Thymus (tissue), 11 donors: Measurements from ENCODE around the gene GNAL. TPM values are rescaled to one million over a fixed set of nuclear protein-coding genes. Genes with fewer than 3 reads are reported as not detected.

Experiments used
- DNase-seq, 9 donors: peaks; one replicate each; pipeline ENCODE4 v3.0.0-alpha.2; 2013; ENCODE audit warnings: low spot score in 9 of 9, low read depth in 6 of 9, missing footprints in 1 of 9
- H3K27ac ChIP-seq, 2 donors: one replicate each; pipeline ENCODE4 v1.5.1; 2013; ENCODE audit warnings: control low read depth in 1 of 2, low read depth in 1 of 2, low read length in 1 of 2, mild to moderate bottlenecking in 1 of 2, moderate library complexity in 1 of 2
- H3K27me3 ChIP-seq, 2 donors: one replicate each; pipeline ENCODE4 v1.5.1; 2013; ENCODE audit warnings: low read length in 1 of 2; ENCODE audit not compliant: control insufficient read depth in 2 of 2, insufficient read depth in 1 of 2
- H3K36me3 ChIP-seq, 2 donors: one replicate each; pipeline ENCODE4 v1.5.1; 2013; ENCODE audit warnings: low read length in 1 of 2, mild to moderate bottlenecking in 1 of 2, moderate library complexity in 1 of 2; ENCODE audit not compliant: control insufficient read depth in 2 of 2, insufficient read depth in 2 of 2
- H3K4me1 ChIP-seq, 2 donors: one replicate each; pipeline ENCODE4 v1.5.1; 2013; ENCODE audit warnings: low read length in 2 of 2; ENCODE audit not compliant: control insufficient read depth in 2 of 2, insufficient read depth in 2 of 2
- H3K4me3 ChIP-seq, 2 donors: one replicate each; pipeline ENCODE4 v1.5.1; 2013; ENCODE audit warnings: low read length in 2 of 2, control low read depth in 1 of 2, mild to moderate bottlenecking in 1 of 2
- H3K9me3 ChIP-seq, 2 donors: one replicate each; pipeline ENCODE4 v1.5.1; 2013; ENCODE audit warnings: low read length in 1 of 2, mild to moderate bottlenecking in 1 of 2; ENCODE audit not compliant: control insufficient read depth in 2 of 2, insufficient read depth in 1 of 2
- WGBS: extraction: QIAGEN DNeasy Blood & Tissue Kit; methylation state at CpG from one replicate; pipeline ENCODE4 v1.1.7; 2013; 5-methylcytosine and 5-hydroxymethylcytosine counted together
- polyA plus RNA-seq: library from polyadenylated mRNA; stranded (reverse); fragments of 200-250 nt; gene quantifications from one replicate; pipeline ENCODE4 v1.2.3, GENCODE V29; 2013
- total RNA-seq: library from RNA; stranded (reverse); fragments of 120-200 nt; gene quantifications from one replicate; pipeline ENCODE4 v1.2.4, GENCODE V29; 2013
- donor health status: healthy.

GNAL gene
- total and polyA plus RNA-seq, 2 donors = 1.7 to 7.5 TPM

DNA sequence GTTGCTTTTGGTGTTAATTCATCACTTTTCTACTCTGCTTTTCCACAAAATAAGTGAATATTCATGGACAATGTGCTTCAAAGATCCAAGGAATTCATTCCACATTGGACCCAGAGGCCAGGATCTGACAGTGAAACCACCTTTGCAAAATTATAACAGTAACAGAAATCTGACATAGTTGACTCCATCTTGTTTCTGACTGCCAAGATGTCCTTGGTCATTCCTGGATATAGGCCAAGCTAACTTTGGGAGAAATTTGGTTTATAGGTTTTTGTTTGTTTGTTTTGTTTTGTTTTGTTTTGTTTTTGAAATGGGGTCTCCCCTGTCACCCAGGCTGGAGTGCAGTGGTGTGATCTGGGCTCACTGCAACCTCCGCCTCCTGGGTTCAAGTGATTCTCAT is 208.7 kb downstream of the GNAL start:
- Histone ChIP-seq H3K4me1 (no peaks in the 10 kb centered on the region), H3K27me3 (no peaks in the 10 kb centered on the region), H3K4me3 (no peak overlapping the region), H3K27ac (no peak overlapping the region), H3K9me3 (no peaks in the 10 kb centered on the region), H3K36me3 (peaks cover 37 to 46% of the 10 kb centered on the region in 2 donors)
- WGBS = 98% methylated on average over 1 of the region's 1 CpG
- DNase-seq = no peak

DNA sequence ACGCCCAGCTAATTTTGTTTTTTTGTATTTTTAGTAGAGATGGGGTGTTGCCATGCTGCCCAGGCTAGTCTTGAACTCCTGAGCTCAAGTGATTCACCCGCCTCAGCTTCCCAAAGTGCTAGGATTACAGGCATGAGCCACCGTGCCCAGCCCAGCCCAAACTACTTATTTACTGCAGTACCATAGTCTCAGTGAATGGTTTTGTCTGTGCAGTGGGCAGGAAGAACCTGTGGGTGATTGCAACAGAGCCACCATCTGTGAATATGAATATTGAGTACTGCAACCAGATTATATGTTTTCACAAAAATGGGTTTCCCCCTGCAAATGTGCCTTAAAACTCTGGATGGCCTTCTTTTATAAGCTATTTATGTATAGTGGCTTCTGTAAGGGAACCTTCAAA is 210.0 kb downstream of the GNAL start:
- no peak for DNase-seq
- H3K36me3 ChIP-seq = peaks cover 36 to 49% of the 10 kb centered on the region in 2 donors
- over 99% methylated on average over 3 of the region's 3 CpGs for WGBS

GRCh38 chr18:11901826-11902438 is 212.9 kb downstream of the GNAL start:
- Histone ChIP-seq H3K4me3 (no peak overlapping the region), H3K4me1 (peaks cover 0 to 2% of the 10 kb centered on the region in 2 donors), H3K27ac (no peak overlapping the region), H3K9me3 (no peaks in the 10 kb centered on the region), H3K36me3 (peaks cover 31 to 36% of the 10 kb centered on the region in 2 donors), H3K27me3 (no peaks in the 10 kb centered on the region)
- no peak for DNase-seq
- WGBS = 97% methylated on average over 5 of the region's 5 CpGs

More for the DNA sequence above, 210.0 kb downstream of the GNAL start:
- no peaks in the 10 kb centered on the region for H3K27me3 ChIP-seq
- no peaks in the 10 kb centered on the region for H3K4me1 ChIP-seq
- no peak overlapping the region for H3K27ac ChIP-seq
- H3K9me3 ChIP-seq = no peaks in the 10 kb centered on the region
- no peak overlapping the region for H3K4me3 ChIP-seq

GRCh38 chr18:11902522-11903292 is 213.6 kb downstream of the GNAL start:
- 94% methylated on average over 7 of the region's 7 CpGs for WGBS
- H3K4me3 ChIP-seq = no peak overlapping the region
- no peak for DNase-seq
- no peaks in the 10 kb centered on the region for H3K27me3 ChIP-seq
- peaks cover 31 to 32% of the 10 kb centered on the region in 2 donors for H3K36me3 ChIP-seq
- H3K4me1 ChIP-seq = peaks cover 7 to 9% of the 10 kb centered on the region in 2 donors
- no peaks in the 10 kb centered on the region for H3K9me3 ChIP-seq
- no peak overlapping the region for H3K27ac ChIP-seq

- H3K36me3 ChIP-seq = peaks cover 24 to 28% of the 10 kb centered on the region in 2 donors
- WGBS = 95% methylated on average over 4 of the region's 4 CpGs
- no peak for DNase-seq
- H3K27ac ChIP-seq = no peak overlapping the region
- no peaks in the 10 kb centered on the region for H3K27me3 ChIP-seq
- peaks cover 7 to 9% of the 10 kb centered on the region in 2 donors for H3K4me1 ChIP-seq
- no peak overlapping the region for H3K4me3 ChIP-seq
- no peaks in the 10 kb centered on the region for H3K9me3 ChIP-seq
These were observed 216.5 kb downstream of the GNAL start for GRCh38 chr18:11905613-11906012.

DNA sequence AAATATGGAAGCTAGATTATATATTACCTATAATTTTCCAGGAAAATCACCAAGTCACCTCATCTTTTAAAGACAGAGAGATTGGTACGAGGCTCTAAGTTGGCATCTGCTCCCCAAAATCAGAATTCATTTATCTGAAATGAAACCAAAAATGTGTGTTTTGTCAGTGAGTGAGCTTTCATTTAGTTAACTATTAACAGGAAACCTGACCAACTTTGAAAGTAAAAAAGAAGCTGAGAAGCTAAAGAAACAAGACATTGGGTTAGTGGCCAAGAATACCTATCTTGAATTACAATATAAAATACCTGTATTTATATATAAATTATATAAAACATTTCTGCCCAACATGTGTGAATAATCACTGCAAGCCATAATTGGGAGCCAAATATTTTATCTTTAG is 217.1 kb downstream of the GNAL start:
- H3K27me3 ChIP-seq = no peaks in the 10 kb centered on the region
- H3K27ac ChIP-seq = no peak overlapping the region
- no peak for DNase-seq
- no peak overlapping the region for H3K4me3 ChIP-seq
- WGBS = 100% methylated on average over 1 of the region's 1 CpG
- H3K9me3 ChIP-seq = no peaks in the 10 kb centered on the region
- peaks cover 24 to 28% of the 10 kb centered on the region in 2 donors for H3K36me3 ChIP-seq
- H3K4me1 ChIP-seq = peaks cover 7 to 9% of the 10 kb centered on the region in 2 donors

GRCh38 chr18:11906926-11907874 is 218.1 kb downstream of the GNAL start:
- no peaks in the 10 kb centered on the region for H3K9me3 ChIP-seq
- H3K36me3 ChIP-seq = peaks cover 18 to 22% of the 10 kb centered on the region in 2 donors
- WGBS = 85% methylated on average over 20 of the region's 20 CpGs
- DNase-seq = no peak
- no peak overlapping the region for H3K27ac ChIP-seq
- no peaks in the 10 kb centered on the region for H3K27me3 ChIP-seq
- peak overlapping the region; percentile 93 to 96 for H3K4me3 ChIP-seq
- H3K4me1 ChIP-seq = peaks cover 7 to 9% of the 10 kb centered on the region in 2 donors

DNA sequence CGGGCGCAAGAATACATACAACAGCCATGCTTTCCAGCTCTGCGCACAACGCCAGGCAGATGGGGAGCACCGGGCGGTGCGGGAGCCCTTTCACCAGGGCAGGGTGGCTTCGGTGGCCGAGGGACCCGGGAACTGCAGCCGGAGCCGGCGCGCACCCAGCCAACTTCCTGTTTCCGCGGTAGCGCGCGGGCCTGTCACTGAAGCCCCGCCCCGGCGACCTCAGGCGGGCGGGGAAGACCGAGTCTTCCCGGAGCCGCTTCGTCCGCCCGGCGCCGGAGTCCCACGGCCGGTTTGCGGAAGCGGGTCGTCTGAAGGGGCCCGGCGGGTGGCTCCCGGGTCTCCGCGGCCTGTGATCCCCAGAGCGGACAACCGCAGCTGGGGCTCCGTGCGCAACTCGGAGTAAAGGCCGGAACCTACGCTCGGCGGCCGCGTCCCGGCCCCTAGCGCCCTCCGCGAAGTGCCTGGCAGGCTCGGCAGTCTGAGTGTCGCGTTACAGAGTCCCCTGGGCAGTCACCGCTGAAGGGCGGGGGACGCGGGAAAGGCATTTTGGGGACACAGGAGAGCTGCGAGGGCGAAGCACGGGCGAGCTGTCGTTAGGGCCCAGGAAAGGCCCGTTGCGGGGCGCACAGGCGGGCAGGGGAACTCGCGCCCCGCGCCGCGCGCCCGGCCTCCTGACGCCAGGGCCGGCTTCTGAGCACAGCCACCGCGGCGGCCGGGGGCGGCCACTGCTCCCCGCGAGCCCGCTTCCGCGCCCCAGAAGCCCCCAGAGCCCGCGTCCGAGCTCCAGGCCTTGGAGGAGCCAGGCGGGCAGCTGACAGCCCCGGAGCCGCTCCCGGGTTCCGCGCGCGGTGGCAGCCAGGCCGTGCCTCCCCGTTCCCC is 219.4 kb downstream of the GNAL start, which contains the start of gene MPPE1:
Gene MPPE1 (minus strand): TSS at position 136 of the 879 bp plus-strand sequence. CDS start 11,053 bp downstream, outside the sequence.
- peak within 1 kb of the TSS; percentile 93 to 96 for H3K4me3 ChIP-seq
- no peaks in the 10 kb centered on the region for H3K9me3 ChIP-seq
- peaks cover 9 to 10% of the 10 kb centered on the region in 2 donors for H3K36me3 ChIP-seq
- peak within 1 kb of the TSS; percentile 87 to 93 for H3K27ac ChIP-seq
- WGBS = under 1% methylated on average over 106 of the region's 106 CpGs
- DNase-seq = peak; percentile 50 to 93 (median 83)
- peaks cover 7 to 9% of the 10 kb centered on the region in 2 donors for H3K4me1 ChIP-seq
- H3K27me3 ChIP-seq = no peaks in the 10 kb centered on the region
